Activated T-helper 17 cell treated with anti-CD3 and anti-CD28 coated beads, Interleukin-2, amount 50 U/mL, for 72 hours (primary cell): ENCODE data around the gene TUBAL3. TPM values are rescaled to one million over a fixed set of nuclear protein-coding genes. Genes with fewer than 3 reads are reported as not detected.
A peak's percentile ranks its signal among the peaks of the same experiment; 100 is the strongest.

Experiments used
- ATAC-seq: fragments of 150-1000 bp; cut with Tn5 transposase; replicated peaks from 2 replicates; pipeline ENCODE4 v1.10.0; 2021; ENCODE audit warnings: mild to moderate bottlenecking, moderate library complexity
- H3K27ac Mint-ChIP-seq: one replicate; pipeline ENCODE4 v1.8.0; 2022; ENCODE audit warnings: mixed read lengths
- H3K27me3 Mint-ChIP-seq: one replicate; pipeline ENCODE4 v1.8.0; 2022; ENCODE audit warnings: mixed read lengths
- H3K36me3 Mint-ChIP-seq: one replicate; pipeline ENCODE4 v1.8.0; 2022; ENCODE audit warnings: low read depth, mild to moderate bottlenecking, mixed read lengths
- H3K4me1 Mint-ChIP-seq: one replicate; pipeline ENCODE4 v1.8.0; 2022; ENCODE audit warnings: mixed read lengths
- H3K4me3 Mint-ChIP-seq: one replicate; pipeline ENCODE4 v1.8.0; 2022; ENCODE audit warnings: mild to moderate bottlenecking, mixed read lengths
- H3K9me3 Mint-ChIP-seq: one replicate; pipeline ENCODE4 v1.8.0; 2022; ENCODE audit warnings: mixed read lengths
- total RNA-seq, 2 donors: library from RNA; stranded (reverse); gene quantifications; one replicate each; pipeline ENCODE4 v1.2.3, GENCODE V29; 2022

The TUBAL3 gene
- total RNA-seq, 2 donors from 2014 or later: not detected

DNA sequence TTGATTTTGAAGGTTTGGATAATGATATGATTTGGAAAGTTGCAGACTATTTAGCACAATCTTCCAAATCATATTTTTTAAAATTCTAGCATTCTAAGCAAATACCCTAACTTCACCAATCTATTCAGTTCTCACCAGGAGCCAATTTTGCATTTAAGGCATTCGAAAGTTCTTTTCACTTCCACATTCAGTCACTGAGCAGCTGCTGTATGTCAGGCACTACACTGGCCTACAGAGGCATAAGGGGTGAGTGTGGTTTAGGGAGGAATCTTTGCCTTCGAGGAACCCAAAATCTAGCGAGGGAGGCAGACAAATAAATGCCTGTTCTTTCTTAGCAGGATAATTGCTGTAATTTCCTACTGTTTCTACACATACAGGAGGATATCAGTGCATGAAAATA lies 50.6 kb downstream of the TUBAL3 start:
- no peak for ATAC-seq
- H3K27ac Mint-ChIP-seq: no peak overlapping the region
- no peaks in the 10 kb centered on the region for H3K4me1 Mint-ChIP-seq
- H3K36me3 Mint-ChIP-seq: no peaks in the 10 kb centered on the region
- H3K4me3 Mint-ChIP-seq: no peak overlapping the region
- no peaks in the 10 kb centered on the region for H3K9me3 Mint-ChIP-seq
- peaks cover 13% of the 10 kb centered on the region for H3K27me3 Mint-ChIP-seq

DNA sequence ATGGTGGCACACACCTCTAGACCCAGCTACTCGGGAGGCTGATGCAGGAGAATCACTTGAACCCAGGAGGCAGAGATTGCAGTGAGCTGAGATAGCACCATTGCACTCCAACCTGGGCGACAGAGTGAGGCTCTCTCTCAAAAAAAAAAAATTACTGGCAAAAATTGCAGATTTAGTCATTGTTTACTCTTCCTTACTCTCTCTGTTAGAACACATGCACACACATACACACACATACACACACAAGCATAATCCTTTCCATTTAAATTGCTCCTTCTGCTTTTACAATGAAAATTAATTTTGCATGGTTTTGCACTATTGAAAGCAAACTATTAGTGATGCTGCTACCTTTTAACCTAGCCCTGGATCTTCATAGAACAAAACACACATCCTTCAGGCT lies 55.3 kb downstream of the TUBAL3 start:
- Mint-ChIP-seq H3K9me3 (no peaks in the 10 kb centered on the region), H3K36me3 (no peaks in the 10 kb centered on the region), H3K4me1 (no peaks in the 10 kb centered on the region), H3K4me3 (no peak overlapping the region), H3K27me3 (peaks cover 3% of the 10 kb centered on the region), H3K27ac (no peak overlapping the region)
- no peak for ATAC-seq

- ATAC-seq: no peak
- H3K27me3 Mint-ChIP-seq: no peaks in the 10 kb centered on the region
- H3K4me1 Mint-ChIP-seq: no peaks in the 10 kb centered on the region
- H3K9me3 Mint-ChIP-seq: no peaks in the 10 kb centered on the region
- no peak overlapping the region for H3K27ac Mint-ChIP-seq
- H3K4me3 Mint-ChIP-seq: no peak overlapping the region
- no peaks in the 10 kb centered on the region for H3K36me3 Mint-ChIP-seq
Measured at GRCh38 chr10:5346881-5347280, 57.7 kb downstream of the TUBAL3 start.

GRCh38 chr10:5344746-5345145 lies 59.9 kb downstream of the TUBAL3 start:
- ATAC-seq: no peak
- Mint-ChIP-seq H3K27me3 (no peaks in the 10 kb centered on the region), H3K4me1 (no peaks in the 10 kb centered on the region), H3K36me3 (no peaks in the 10 kb centered on the region), H3K27ac (no peak overlapping the region), H3K4me3 (no peak overlapping the region), H3K9me3 (no peaks in the 10 kb centered on the region)

GRCh38 chr10:5343979-5344378 lies 60.6 kb downstream of the TUBAL3 start:
- Mint-ChIP-seq H3K27ac (no peak overlapping the region), H3K9me3 (no peaks in the 10 kb centered on the region), H3K36me3 (no peaks in the 10 kb centered on the region), H3K27me3 (no peaks in the 10 kb centered on the region), H3K4me3 (no peak overlapping the region), H3K4me1 (no peaks in the 10 kb centered on the region)
- no peak for ATAC-seq

DNA sequence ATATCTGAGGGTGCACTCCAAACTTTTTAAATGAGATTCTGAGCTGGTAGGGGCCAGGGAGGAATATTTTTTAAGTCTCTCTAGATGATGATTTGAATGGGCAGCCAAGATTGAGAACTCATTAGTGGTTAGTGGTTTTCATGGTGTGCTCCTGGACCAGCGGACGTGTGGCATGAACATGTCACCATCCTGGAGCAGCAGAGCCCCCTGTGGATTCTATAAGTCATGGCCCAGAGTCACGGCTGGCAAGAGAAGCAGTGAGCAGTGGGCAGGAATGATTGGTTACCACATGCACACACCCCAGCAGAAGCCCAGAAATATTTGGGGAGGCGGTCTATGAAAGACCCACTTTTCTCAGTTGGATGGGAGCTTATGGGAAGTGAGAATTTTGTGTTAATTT lies 61.1 kb downstream of the TUBAL3 start:
- no peaks in the 10 kb centered on the region for H3K4me1 Mint-ChIP-seq
- H3K4me3 Mint-ChIP-seq: no peak overlapping the region
- no peaks in the 10 kb centered on the region for H3K36me3 Mint-ChIP-seq
- H3K27me3 Mint-ChIP-seq: no peaks in the 10 kb centered on the region
- no peaks in the 10 kb centered on the region for H3K9me3 Mint-ChIP-seq
- ATAC-seq: peak; percentile 38
- H3K27ac Mint-ChIP-seq: no peak overlapping the region

Other genes starting within 250 kb of the TUBAL3 start
- gene AKR1C8, start 219.7 kb downstream of the TUBAL3 start, total RNA-seq: 1 to 10 TPM in 1 of 2 donors, under 1 TPM in 1; 0.26 to 1.1 TPM
- gene AKR1C4, start 208.0 kb downstream of the TUBAL3 start, total RNA-seq: under 1 TPM in 1 of 2 donors, not detected in 1; 0.71 TPM
- gene UCN3, start 39.9 kb downstream of the TUBAL3 start, total RNA-seq: not detected
- 10 to 100 TPM; 17.0 to 39.6 TPM for gene NET1, start 7.7 kb upstream of the TUBAL3 start, total RNA-seq
- gene CALML5, start 94.7 kb upstream of the TUBAL3 start, total RNA-seq: not detected
- gene CALML3, start 120.1 kb upstream of the TUBAL3 start, total RNA-seq: not detected